GM12892 (cell line): ENCODE measurements around the gene ZNF467.
A peak's percentile ranks its signal among the peaks of the same experiment; 100 is the strongest.

Experiments
- DNase-seq: peaks from one replicate; pipeline ENCODE4 v3.0.0; 2011; ENCODE audit not compliant: insufficient read length
- FAIRE-seq: peaks from 2 replicates; lab custom pipeline; 2011; peaks lifted over from hg19 to GRCh38; lab: Jason Lieb, UNC
- POLR2A ChIP-seq: IDR thresholded peaks from 2 replicates; pipeline ENCODE4 v1.6.1; 2011; ENCODE audit warnings: low read depth, low read length, control low read depth
- POLR2AphosphoS5 ChIP-seq: IDR thresholded peaks from 2 replicates; pipeline ENCODE4 v1.6.1; 2011; ENCODE audit warnings: low read depth, low read length, control low read depth
- TAF1 ChIP-seq: IDR thresholded peaks from 2 replicates; pipeline ENCODE4 v1.6.1; 2011; ENCODE audit warnings: low read depth, mild to moderate bottlenecking, control low read depth, low read length, borderline replicate concordance

ZNF467 gene

GRCh38 chr7:149802966-149803365, 29.6 kb upstream of the ZNF467 start:
- DNase-seq (no peak), FAIRE-seq (no peak)
- TF ChIP-seq TAF1 (no peak), POLR2A (no peak), POLR2AphosphoS5 (no peak)

DNA sequence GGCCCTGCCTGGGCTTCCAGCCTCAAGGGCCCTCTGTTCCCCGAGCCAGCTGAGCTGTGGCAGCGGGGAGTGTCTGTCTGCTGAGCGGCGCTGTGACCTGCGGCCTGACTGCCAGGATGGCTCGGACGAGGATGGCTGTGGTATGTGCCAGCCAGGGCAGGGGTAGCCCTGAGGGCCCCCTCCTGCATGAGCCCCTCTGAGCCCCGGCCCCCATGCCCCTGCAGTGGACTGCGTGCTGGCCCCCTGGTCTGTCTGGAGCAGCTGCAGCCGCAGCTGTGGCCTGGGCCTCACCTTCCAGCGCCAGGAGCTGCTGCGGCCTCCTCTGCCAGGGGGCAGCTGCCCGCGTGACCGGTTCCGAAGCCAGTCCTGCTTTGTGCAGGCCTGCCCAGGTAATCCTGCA, 28.4 kb upstream of the ZNF467 start:
- DNase-seq (no peak), FAIRE-seq (no peak)
- TF ChIP-seq POLR2AphosphoS5: no peak
- no peak for TF ChIP-seq TAF1
- no peak for TF ChIP-seq POLR2A

DNA sequence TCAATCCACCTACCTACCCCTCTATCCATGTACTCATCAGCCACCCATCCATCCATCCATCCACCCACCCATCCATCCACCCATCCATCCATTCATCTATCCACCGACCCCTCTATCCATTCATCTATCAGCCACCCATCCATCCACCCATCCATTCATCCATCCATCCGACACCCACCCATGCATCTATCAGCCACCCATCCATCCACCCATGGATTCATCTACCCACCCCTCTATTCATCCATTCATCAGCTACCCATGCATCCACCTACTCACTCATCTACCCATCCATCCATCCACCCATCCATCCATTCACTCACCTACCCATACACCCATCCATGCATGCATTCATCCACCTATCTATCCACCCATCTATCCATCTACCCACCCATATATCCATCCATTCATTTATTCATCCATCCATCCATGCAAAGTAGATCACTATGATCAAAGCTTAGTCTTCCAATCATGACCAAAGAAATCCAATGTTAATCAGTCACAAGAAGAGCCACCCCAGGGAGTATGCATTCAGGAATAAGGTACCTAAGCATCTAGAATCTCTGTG, 27.7 kb upstream of the ZNF467 start:
- DNase-seq: no peak
- TF ChIP-seq POLR2AphosphoS5 (no peak), POLR2A (no peak), TAF1 (no peak)
- FAIRE-seq: no peak

- DNase-seq (no peak), FAIRE-seq (no peak)
- TF ChIP-seq POLR2A (no peak), TAF1 (no peak), POLR2AphosphoS5 (no peak)
Measured at GRCh38 chr7:149800169-149800555, 26.8 kb upstream of the ZNF467 start.

- no peak for FAIRE-seq
- DNase-seq: peak; percentile 71
- TF ChIP-seq TAF1: no peak
- TF ChIP-seq POLR2A: no peak
Measured at GRCh38 chr7:149799397-149800168, 26.2 kb upstream of the ZNF467 start.

- FAIRE-seq (no peak), DNase-seq (no peak)
- TF ChIP-seq POLR2AphosphoS5 (no peak), POLR2A (no peak), TAF1 (no peak)
Measured at GRCh38 chr7:149797771-149798170, 24.4 kb upstream of the ZNF467 start.

DNA sequence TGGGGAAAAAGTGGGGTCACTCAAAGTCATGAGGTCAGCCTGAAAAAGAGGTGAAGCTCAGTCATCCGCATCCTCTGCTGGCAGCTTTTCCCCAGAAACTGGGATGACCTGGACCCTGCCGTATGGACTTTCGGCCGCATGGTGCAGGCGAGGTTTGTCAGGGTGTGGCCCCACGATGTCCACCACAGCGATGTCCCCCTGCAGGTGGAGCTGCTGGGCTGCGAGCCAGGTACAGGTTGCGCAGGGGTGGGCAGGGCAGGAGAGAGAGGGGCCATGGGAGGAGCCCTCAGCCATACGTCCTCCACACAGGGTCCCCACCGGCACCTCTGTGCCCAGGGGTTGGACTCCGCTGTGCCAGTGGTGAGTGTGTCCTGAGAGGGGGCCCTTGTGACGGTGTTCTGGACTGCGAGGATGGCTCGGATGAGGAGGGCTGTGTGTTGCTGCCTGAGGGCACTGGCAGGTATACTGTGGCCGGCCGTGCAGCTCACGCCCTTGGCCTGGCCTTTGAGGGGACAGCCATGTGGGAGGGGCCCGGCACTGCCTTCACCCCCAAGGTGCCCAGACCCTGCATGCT, 23.0 kb upstream of the ZNF467 start:
- TF ChIP-seq POLR2A: no peak
- no peak for TF ChIP-seq POLR2AphosphoS5
- FAIRE-seq: no peak
- no peak for DNase-seq

DNA sequence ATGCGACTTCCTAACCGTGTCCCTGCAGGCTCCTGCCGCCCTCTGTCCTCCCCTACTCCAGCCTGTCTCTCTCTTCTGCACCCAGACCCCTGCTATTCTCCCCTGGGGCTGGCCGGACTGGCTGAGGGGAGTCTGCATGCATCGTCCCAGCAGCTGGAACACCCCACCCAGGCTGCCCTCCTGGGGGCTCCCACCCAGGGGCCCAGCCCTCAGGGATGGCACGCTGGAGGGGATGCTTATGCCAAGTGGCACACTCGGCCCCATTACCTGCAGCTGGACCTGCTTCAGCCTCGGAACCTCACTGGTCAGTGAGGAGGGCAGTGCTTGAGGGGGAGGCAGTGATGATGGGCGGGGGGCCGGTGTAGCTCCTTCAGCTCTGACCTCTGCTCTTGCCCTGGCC, 21.7 kb upstream of the ZNF467 start:
- DNase-seq (no peak), FAIRE-seq (no peak)
- no peak for TF ChIP-seq POLR2A
- TF ChIP-seq TAF1: no peak
- TF ChIP-seq POLR2AphosphoS5: no peak

GRCh38 chr7:149794661-149795060, 21.3 kb upstream of the ZNF467 start:
- TF ChIP-seq POLR2A (no peak), POLR2AphosphoS5 (no peak), TAF1 (no peak)
- DNase-seq (no peak), FAIRE-seq (no peak)

- TF ChIP-seq TAF1 (no peak), POLR2AphosphoS5 (no peak), POLR2A (no peak)
- FAIRE-seq (no peak), DNase-seq (no peak)
Measured at GRCh38 chr7:149793261-149793660, 19.9 kb upstream of the ZNF467 start.

- DNase-seq: no peak
- TF ChIP-seq TAF1: no peak
- no peak for TF ChIP-seq POLR2A
- TF ChIP-seq POLR2AphosphoS5: no peak
- no peak for FAIRE-seq
Measured at GRCh38 chr7:149792220-149792595, 18.8 kb upstream of the ZNF467 start.
